HG02884 (cell line): ENCODE data around the gene ATG10.
"Not testable (repeated sequence)": the region's sequence is repeated elsewhere in the genome, so short reads cannot be mapped to it uniquely, and the experiment has no call there.

Experiments used
- ATAC-seq: cut with Tn5 transposase; IDR thresholded peaks from one replicate; pipeline ENCODE4 v1.9.1; 2021; ENCODE audit warnings: mild to moderate bottlenecking, moderate library complexity; ENCODE audit not compliant: unreplicated experiment

Gene ATG10

DNA sequence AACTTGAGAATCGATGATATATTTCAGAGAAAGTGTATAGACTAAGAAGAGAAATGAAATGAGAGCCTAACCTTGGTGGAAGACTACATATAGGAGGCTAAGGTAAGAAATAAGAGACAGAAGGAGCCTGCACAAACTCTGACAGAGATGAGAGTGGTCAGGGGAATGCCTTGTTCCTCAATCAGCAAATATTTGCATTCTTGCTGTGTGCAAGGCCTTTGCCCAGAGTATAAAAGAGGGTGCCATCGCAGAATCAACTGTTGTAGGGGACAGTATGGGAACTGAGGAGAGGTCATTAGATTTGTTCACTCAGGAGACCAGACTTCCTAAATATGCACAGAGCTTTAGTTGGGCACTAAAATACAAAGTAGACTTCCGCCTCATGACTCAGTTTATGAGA is 137.2 kb downstream of the ATG10 start:
- ATAC-seq = no peak

DNA sequence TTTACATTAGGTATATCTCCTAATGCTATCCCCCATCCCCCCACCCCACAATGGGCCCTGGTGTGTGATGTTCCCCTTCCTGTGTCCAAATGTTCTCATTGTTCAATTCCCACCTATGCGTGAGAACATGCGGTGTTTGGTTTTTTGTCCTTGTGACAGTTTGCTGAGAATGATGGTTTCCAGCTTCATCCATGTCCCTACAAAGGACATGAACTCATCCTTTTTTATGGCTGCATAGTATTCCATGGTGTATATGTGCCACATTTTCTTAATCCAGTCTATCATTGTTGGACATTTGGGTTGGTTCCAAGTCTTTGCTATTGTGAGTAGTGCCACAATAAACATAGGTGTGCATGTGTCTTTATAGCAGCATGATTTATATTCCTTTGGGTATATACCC is 138.1 kb downstream of the ATG10 start:
- not testable (repeated sequence) for ATAC-seq

DNA sequence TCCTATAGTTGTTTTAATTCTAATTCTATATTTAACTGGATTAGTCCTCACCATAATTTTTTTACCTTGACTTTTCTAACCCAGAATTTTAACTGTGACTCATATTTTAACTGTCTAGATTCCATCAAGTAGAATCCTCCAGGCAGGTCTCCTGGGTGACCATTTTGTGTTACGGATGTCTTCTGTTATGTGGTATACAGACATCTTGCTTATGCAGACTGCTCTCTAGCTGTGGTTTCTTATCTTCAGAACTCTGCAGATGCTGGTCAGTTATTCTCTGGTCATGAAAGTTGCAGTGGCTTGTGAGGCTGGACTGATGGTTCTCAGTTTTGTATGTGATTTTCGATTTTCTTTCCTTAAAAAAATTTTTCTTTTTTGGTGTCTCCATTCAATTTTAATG is 139.4 kb downstream of the ATG10 start:
- ATAC-seq = peak; percentile 57

DNA sequence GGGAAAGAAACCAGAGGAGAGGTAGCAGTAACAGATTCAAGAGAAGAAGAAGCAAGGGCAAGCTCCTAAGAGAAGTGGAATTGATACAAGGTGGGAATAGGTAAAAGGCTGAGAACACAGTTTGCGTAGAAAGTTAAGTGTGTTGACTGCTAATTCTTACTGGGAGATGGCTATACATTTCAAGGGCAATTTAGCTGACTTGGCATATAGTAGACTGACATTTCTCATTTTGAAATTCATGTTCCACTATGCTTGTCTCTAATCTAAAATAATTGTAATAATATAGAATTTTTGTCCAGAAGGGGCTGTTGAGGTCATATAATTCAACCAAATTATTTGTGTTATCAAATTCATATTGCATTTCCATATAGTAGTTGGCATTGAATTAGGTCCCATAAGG is 144.0 kb downstream of the ATG10 start:
- ATAC-seq = no peak

DNA sequence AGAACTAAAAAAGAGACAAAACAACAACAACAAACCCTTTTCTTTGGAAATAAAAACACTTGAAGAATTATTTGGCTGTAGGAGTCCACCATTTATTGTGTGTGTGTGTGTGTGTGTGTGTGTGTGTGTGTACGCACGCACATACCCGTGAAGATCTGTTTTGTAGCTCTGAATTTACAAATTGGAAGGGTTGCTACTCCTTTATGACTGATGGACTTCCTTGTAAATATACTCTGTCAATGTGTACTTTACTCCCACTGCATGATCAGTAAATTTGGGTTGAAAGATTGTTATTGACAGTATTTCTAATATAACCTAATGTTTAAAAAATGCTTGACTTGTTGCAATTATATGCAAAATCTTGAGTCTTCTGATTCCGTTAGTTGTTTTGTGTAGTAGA is 148.1 kb downstream of the ATG10 start:
- ATAC-seq = no peak

DNA sequence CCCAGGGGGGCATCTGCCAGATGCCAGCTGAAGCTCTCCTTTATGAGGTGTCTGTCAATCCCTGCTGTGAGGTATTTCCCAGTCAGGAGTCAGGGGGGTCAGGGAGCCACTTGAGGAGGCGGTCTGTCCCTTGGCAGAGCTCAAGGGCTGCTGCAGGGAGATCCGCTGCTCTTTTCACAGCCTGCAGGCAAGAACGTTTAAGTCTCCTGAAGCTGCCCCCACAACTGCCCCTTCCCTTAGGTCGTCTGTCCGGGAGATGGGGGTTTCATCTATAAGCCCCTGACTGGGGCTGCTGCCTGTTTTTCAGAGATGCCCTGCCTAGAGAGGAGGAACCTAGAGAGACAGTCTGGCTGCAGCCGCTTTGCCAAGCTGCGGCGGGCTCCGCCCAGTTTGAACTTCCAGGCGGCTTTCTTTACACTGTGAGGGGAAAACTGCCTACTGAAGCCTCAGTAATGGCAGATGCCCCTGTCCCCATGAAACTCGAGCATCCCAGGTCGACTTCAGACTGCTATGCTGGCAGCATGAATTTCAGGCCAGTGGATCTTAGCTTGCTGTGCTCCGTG is 158.0 kb downstream of the ATG10 start:
- no peak for ATAC-seq

DNA sequence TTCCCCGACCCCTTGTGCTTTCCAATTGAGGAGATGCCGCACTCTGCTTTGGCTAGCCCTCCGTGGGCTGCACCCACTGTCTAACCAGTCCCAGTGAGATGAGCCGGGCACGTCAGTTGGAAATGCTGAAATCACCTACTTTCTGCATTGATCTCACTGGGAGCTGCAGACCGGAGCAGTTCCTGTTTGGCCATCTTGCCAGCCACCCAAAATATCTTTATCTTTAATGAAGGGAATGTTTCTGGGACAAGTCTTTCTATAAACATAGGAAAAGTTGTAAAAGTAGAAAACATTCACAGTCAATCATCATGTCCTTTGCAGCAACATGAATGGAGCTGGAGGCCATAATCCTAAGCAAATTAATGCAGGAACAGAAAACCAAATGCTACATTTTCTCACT is 158.8 kb downstream of the ATG10 start:
- ATAC-seq = no peak

DNA sequence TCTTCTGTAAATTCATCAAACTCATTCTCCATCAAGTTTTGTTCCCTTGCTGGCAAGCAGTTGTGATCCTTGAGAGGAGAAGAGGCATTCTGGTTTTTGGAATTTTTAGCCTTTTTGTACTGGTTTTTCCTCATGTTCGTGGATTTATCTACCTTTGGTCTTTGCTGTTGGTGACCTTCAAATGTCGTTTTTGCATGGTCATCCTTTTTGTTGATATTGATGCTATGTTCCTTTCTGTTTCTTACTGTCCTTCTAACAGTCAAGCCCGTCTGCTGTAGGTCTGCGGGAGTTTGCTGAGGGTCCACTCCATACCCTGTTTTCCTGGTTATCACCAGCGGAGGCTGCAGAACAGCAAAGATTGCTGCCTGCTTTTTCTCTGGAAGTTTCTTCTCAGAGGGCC is 165.4 kb downstream of the ATG10 start:
- no peak for ATAC-seq

DNA sequence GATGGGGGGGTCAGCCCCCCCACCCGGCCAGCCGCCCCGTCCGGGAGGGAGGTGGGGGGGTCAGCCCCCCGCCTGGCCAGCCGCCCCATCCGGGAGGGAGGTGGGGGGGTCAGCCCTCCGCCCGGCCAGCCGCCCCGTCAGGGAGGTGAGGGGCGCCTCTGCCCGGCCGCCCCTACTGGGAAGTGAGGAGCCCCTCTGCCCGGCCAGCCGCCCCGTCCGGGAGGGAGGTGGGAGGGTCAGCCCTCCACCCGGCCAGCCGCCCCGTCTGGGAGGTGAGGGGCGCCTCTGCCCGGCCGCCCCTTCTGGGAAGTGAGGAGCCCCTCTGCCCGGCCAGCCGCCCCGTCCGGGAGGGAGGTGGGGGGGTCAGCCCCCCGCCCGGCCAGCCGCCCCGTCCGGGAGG is 168.0 kb downstream of the ATG10 start:
- not testable (repeated sequence) for ATAC-seq

DNA sequence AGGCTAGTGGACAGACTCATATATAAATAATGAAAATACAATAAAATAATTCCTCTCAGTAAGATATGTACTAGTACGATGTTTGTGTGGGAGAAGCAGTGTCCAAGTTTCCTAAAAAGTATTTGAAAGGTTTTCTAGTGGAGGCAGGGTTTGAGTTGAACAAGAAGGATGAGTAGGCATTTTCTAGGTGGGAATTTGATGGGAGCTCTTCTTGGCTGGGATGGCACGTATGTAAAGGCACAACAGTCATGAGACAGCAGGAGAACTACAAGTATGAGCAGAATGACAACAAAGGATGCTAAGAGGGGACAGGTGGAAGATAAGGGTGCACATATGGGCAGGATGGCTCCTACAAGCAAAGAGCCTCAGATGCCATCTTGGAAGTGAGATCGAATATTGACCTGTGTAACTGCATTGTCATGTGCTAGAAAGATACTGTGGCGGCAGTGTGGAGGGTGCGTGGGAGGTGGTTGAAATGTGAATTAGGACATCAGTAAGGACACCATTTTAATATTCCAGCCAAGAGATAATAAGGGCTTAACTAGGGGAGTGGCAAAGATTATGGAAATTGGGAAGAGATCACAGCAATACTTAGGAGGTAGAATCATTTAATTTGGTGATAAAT is 170.5 kb downstream of the ATG10 start:
- ATAC-seq = no peak

DNA sequence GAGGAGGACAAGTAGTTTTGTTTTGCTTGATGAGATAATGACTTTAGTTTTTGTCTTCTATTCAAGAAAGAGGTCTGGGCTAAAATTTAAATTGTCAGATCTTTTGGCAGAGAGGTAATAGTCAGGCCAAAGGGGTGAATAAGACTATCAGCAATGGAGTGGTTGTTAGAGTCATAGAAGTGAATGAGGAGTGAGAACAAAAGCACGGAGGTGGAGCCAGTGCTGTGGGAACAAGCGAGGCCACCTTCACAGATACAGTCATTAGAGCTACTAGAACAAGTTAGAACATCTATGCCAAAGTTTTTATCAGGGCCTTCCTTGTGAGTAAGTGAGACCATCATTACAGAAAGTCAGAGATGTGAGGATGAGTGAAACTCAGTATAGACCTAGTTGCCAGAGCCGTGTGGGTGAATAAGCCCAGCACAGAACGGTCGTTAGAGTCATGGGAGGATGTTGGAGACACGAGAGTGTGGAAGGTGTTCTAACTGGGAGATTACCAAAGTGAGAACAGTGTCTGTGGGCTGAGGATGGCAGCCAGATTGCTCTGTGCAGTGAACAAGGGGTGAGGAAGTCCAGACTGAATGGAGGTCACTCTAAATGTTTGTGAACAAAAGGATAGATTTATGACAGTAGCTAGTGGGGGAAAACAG is 171.2 kb downstream of the ATG10 start:
- no peak for ATAC-seq

DNA sequence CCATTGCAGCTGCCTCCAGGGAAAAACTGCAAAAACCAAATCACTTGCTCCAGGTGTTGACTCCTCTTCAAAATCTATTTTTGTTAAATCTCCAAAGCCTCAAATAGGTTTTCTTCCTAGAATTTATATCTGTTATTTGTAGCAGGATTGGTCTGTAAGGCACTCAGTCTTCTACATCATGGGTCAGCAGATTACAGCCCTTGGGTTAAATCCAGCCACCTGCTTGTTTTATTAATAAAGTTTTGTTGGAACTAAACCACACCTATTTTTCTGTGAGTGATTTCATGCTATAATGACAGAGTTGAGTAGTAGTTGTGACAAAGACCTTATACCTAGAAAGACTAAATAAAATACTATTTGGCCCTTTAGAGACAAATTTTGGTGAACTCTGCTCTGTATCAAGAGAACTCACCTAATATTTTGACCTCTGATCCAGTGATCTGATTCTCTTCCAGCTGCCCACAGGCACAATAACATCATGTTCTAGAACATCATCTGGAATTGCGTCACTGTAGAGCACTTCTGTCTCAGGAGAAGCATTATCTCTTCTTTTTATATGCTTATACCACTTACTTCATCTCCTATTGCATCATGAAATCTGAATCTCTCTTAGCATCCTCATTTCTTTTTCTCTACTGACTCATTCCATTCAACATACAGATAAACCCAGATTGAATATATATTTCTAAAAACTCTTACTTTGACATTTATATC is 176.2 kb downstream of the ATG10 start:
- ATAC-seq = no peak

DNA sequence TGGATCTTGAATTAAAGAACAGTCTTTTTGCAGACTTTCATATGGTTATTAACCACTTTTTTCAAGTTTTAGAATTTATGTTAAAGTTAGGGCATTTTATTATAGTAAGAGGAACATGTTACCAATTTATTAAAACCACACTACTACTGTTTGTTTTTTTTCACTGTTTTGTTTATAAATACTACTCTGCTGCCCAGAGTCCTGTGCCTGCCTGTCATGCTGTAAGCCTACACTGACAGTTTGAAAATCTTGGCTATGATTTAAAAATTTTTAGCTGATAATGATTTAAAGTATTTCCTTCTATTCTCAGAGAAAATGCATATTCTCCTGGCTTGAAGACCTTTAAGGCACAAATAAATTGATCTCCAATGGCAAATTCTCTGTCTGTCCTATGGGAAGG is 177.6 kb downstream of the ATG10 start:
- ATAC-seq = no peak

DNA sequence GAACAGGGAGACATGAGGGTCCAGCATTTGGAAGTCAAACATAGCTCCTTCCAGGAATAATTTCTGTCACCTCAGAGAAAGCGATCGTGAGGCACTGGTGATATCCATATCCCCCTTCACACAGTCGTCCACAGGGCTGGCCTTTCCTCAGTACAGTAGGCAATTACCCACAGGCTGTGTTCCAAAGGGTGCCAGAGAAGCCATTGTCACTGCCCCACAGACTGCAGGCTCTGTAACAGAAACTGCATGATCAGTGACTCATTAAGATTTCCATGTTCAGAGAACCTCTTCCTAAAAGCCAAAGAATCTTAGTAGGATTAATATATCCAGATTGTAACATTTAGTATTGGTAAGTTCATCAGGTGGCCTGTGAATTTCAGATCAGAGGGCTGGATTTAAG is 178.7 kb downstream of the ATG10 start:
- ATAC-seq = no peak

DNA sequence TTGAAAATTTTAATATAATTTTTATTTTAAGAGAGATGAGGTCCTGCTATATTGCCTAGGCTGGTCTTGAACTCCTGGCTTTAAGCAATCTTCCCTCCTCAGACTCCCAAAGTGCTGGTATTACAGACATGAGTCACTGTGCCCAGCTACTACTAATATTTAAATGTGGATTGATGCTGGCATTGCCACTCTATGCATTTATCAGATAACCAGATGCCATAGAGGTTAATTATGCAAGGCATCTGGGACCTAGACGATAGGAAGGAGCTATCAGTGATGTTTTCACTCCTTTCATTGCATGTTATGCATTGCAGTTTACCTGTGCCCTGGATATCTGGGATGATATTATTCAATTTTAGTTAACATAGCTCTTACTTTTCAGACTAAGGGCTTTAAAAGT is 179.4 kb downstream of the ATG10 start:
- no peak for ATAC-seq

DNA sequence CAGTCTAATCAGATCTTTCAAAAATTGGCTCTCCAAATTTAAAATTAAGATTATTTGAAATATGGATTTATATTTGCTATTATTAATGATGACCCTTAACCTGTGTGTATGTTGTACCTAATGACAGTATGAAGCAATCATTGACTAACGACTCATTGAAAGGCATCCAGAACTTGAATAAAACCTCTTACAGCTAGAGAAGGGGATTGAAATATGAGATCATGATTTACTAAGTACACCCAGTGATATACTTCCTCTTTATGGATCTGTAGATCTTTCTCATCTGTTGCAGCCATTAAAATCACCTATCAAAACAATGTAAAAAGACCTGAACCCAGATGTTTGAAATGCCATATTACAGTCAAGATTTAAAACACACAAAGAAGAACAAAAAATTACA is 179.8 kb downstream of the ATG10 start:
- ATAC-seq = no peak

DNA sequence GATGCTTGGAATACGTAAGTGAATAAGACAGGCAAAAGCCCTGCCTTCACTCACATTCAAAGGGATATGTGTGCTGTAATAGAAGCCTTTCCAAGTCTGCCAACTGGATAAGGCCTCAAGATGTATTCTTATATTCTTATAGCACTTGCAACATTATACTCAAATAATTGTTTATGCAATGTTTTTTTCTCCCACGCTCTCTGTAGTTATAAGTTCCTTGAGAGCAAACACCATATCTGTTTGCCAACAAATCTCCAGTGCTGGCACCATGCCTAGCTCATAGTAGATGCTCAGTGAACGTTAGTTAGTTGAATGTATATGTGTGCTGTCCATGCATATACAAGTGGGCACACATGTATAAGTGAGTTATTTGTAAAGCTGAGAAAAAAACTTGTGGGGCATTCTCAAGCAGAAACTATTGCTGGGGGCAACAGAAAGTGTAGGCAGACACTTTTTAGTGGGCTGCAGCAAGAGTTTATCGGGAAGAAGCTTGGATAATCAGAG is 181.2 kb downstream of the ATG10 start:
- ATAC-seq = no peak

DNA sequence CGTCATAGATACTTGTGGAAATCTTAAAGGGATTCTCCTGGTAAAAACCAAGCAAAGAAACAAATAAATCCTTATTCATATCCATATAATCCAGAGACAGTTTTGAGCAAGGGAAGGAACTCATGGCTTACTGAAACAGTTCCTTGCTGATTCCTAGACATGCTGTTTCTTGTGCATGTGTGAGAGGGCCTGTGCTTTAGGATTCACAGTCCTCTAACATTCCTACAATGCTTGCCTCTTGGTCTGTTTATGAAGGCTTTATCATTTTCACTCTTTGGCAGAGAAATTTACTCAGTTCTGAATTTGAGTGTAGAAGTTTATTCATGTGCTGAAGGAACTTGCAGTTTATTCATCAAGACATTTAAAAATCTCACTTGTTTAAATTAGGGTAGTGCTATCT is 183.0 kb downstream of the ATG10 start:
- ATAC-seq = no peak

DNA sequence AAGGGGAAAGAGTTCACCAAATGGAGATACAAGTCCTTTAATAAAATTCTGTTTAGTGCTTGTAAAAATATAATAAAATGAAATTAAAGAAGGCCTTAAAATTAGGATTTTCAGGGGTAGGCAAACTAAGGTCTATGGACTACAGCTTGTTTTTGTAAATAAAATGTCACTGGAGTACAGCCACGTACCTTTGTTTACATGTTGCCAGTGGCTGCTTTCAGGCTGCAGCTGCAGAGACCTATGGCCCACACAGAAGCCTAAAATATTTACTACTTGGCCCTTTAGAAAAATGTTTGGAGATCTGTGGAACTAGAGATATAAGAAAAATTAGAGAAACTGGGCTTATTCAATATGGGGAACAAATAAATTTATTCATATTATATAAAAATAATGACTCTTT is 183.5 kb downstream of the ATG10 start:
- no peak for ATAC-seq

DNA sequence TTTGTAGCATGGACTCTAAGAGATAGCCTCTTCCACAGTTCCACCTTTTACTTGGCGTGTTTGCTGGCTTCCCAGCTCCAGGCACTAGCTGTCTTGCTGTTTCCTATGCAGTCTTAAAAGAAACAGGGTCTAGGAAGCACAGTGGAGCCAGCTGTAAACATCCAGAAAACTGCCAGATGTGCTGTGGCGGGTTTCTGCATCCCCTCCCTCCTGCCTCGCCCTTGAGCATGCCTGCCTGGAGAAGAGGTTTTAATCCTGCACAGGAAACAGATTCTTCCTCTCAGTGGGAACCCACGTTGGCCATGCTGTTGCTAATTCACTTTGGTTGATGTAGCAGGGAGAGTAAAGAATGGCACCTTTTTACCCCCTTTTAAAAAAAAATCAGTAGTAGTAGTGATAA is 185.1 kb downstream of the ATG10 start:
- ATAC-seq = no peak

DNA sequence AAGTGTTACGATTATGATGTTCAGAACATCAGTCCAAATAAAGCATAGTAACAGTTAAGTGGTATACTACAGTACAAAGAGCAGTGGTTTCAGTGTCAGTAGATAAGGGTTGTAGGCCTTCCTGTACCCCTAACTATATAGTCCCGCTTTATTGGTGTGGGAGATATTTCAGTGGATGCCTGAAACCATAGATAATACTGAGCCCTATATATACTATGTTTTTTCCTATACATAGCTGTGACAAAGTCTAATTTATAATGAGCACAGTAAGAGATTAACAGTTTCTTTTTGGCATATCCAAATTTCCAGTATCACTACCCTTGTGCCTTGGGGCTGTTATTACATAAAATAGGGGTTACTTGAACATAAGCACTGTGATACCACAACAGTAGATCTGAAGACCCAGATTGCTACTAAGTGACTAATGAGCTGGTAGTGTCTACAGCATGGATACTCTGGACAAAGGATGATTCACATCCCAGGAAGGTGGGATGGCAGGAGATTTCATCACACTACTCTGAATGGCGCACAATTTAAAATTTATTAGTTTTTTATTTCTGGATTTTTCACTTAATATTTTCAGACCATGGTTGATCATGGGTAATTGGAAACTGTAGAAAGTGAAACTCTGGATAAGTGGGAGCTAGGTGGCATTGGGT is 187.1 kb downstream of the ATG10 start:
- ATAC-seq = no peak
